SU-DHL-6 (cell line): ENCODE data around the gene NELFB.

Experiments
- CTCF ChIP-seq: fragments of 200-600 bp; sonication (generic); IDR thresholded peaks from one replicate; pipeline ENCODE4 v1.5.1; 2017; ENCODE audit warnings: antibody characterized with exemption, mild to moderate bottlenecking, low read length, moderate library complexity; ENCODE audit not compliant: insufficient read depth, poor library complexity, severe bottlenecking
- EZH2phosphoT487 ChIP-seq: fragments of 200-600 bp; sonication (generic), shearing (Covaris generic); conservative IDR thresholded peaks from 2 replicates; pipeline ENCODE4 v1.6.1; 2018; ENCODE audit warnings: mild to moderate bottlenecking, antibody characterized with exemption, low read length, moderate library complexity, mixed read lengths

GRCh38 chr9:137320555-137321384, 65.6 kb downstream of the NELFB start:
- no peak for TF ChIP-seq CTCF
- no peak for TF ChIP-seq EZH2phosphoT487
